Fibroblast of skin of abdomen (primary cell): ENCODE measurements around the gene B3GALT6.
"Not testable (repeated sequence)": the region's sequence is repeated elsewhere in the genome, so short reads cannot be mapped to it uniquely, and the experiment has no call there.

Experiments used
- DNase-seq: peaks from one replicate; pipeline ENCODE4 v3.0.0-alpha.2; 2013

Gene B3GALT6

GRCh38 chr1:1245817-1246576 is 14.0 kb downstream of the B3GALT6 start:
- no peak for DNase-seq

GRCh38 chr1:1246577-1247340 is 14.7 kb downstream of the B3GALT6 start, which contains the start of gene C1QTNF12:
TSS of gene C1QTNF12 (minus strand) at chr1:1246722. CDS start at chr1:1246690, 32 bp downstream.
- DNase-seq = no peak

- DNase-seq = no peak
Measured at GRCh38 chr1:1247341-1247913, 15.4 kb downstream of the B3GALT6 start.

- DNase-seq = not testable (repeated sequence)
Measured at GRCh38 chr1:1248009-1248913, 16.2 kb downstream of the B3GALT6 start.

- DNase-seq = no peak
Measured at GRCh38 chr1:1250786-1251284, 18.8 kb downstream of the B3GALT6 start.

- no peak for DNase-seq
Measured at GRCh38 chr1:1253314-1253713, 21.3 kb downstream of the B3GALT6 start.

- no peak for DNase-seq
Measured at GRCh38 chr1:1253972-1254666, 22.1 kb downstream of the B3GALT6 start.

- DNase-seq = no peak
Measured at GRCh38 chr1:1254667-1254998, 22.6 kb downstream of the B3GALT6 start.

- no peak for DNase-seq
Measured at GRCh38 chr1:1255078-1255477, 23.0 kb downstream of the B3GALT6 start.

- no peak for DNase-seq
Measured at GRCh38 chr1:1255611-1256010, 23.6 kb downstream of the B3GALT6 start.

- DNase-seq = no peak
Measured at GRCh38 chr1:1256956-1257871, 25.2 kb downstream of the B3GALT6 start.

- no peak for DNase-seq
Measured at GRCh38 chr1:1259119-1259488, 27.1 kb downstream of the B3GALT6 start.

GRCh38 chr1:1259540-1259939 is 27.5 kb downstream of the B3GALT6 start:
- DNase-seq = no peak

GRCh38 chr1:1259951-1260600 is 28.0 kb downstream of the B3GALT6 start:
- no peak for DNase-seq

- no peak for DNase-seq
Measured at GRCh38 chr1:1260843-1261560, 29.0 kb downstream of the B3GALT6 start.

GRCh38 chr1:1262071-1262470 is 30.0 kb downstream of the B3GALT6 start:
- DNase-seq = no peak

GRCh38 chr1:1262758-1263157 is 30.7 kb downstream of the B3GALT6 start:
- DNase-seq = no peak

GRCh38 chr1:1264026-1264425 is 32.0 kb downstream of the B3GALT6 start:
- DNase-seq = no peak

- peak; percentile 99 for DNase-seq
Measured at GRCh38 chr1:1264868-1265272, 32.8 kb downstream of the B3GALT6 start.
